ENCODE results near the gene GNL3.
"Not testable (repeated sequence)": the region's sequence is repeated elsewhere in the genome, so short reads cannot be mapped to it uniquely, and the experiment has no call there.

The GNL3 gene

GRCh38 chr3:52722491-52722890, 36.7 kb downstream of the GNL3 start:
- DNase-seq: no peak

DNA sequence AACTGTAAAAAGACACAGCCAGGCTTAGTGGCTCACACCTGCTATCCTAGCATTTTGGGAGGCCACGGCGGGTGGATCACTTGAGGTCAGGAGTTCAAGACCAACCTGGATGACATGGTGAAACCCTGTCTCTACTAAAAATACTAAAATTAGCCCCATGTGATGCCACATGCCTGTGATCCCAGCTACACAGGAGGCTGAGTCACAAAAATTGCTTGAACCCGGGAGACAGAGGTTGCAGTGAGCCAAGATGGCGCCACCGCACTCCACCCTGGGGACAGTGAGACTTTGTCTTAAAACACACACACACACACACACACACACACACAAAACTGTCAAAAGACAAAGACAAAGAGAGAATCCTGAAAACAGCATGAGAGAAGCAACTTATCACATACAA, 38.1 kb downstream of the GNL3 start:
- no peak for DNase-seq

GRCh38 chr3:52724511-52724910, 38.7 kb downstream of the GNL3 start:
- DNase-seq: no peak

DNA sequence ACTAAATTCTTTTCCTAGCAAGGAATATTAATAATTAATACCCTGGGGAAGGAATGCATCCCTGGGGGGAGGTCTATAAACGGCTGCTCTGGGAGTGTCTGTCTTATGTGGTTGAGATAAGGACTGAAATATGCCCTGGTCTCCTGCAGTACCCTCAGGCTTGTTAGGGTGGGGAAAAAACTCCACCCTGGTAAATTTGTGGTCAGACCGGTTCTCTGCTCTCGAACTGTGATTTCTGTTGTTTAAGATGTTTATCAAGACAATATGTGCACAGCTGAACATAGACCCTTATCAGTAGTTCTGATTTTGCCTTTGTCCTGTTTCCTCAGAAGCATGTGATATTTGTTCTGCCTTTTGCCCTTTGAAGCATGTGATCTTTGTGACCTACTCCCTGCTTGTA, 42.9 kb downstream of the GNL3 start:
- DNase-seq: not testable (repeated sequence)

DNA sequence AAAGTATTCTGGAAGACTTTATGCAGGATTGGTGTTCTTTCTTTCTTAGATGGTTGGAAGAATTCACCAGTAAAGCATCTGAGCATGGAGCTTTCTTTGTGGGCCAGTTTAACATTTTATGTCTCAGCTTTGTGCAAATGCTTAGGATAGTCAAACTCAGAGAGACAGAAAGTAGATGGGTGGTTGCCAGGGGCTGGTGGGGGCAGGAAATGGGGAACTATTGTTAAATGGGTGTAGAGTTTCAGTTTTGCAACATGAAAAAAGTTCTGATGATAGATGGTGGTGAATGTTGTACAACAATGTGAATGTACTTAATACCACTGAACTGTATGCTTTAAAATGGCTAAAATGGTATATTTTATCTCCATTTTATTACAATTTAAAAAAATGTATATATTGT, 44.8 kb downstream of the GNL3 start:
- no peak for DNase-seq

DNA sequence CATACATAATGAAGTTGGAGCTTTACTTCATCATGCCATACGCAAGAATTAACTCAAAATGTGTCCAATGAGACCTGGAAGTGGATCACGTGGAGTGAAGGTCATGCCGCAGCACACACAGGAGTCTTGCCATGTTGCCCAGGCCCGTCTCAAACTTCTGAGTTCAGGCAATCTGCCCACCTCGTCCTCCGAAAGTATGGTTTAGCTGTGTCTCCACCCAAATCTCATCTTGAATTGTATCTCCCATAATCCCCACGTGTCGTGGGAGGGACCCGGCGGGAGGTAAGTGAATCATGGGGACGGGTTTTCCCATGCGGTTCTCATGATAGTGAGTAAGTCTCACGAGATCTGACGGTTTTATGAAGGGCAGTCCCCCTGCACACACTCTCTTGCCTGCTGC, 45.8 kb downstream of the GNL3 start:
- no peak for DNase-seq

- DNase-seq: no peak
These were observed 47.5 kb downstream of the GNL3 start for GRCh38 chr3:52733256-52733891.

DNA sequence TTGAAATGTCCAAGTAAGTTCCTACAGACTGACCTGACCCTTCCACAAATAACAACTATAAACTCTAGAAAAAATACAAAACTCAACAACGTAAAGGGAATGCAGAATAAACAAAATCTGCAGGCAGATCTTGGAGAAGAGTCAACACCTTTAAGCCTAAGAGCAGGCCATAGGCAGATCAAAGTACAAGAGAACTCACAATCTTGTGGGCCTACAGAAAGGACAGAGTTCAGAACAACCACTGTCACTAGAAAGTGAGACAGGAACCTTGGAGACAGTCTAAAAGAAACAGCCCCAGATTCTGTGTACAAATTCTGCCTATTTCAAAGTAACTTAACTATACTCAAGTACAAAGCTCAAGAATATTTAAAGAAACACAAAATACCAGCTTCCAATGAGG, 53.9 kb downstream of the GNL3 start:
- DNase-seq: no peak

DNA sequence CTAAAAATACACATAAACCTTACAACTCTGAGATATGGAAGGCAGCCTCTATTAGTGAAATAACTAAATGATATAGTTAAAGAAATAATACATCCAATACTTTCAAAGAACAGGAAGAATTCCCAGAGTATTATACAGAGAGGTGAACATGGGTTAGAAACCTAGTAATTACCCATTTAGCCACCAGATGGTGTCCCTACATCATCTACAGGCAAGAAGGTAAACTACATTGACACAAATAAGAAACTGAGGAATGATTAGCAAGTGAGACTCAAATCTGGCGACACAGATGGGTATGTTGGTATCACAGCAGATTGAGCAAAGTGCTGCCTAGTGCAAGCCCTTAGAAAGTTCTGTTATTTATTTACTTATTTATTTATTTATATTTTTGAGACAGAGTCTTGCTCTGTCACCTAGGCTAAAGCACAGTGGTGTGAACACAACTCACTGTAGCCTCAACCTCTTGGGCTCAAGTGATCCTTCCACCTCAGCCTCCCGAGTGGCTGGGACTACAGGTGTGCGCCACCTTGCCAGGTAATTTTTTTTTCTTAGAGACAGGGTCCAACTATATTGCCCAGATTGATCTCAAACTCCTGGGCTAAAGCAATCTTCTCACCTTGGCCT, 56.7 kb downstream of the GNL3 start:
- no peak for DNase-seq

DNA sequence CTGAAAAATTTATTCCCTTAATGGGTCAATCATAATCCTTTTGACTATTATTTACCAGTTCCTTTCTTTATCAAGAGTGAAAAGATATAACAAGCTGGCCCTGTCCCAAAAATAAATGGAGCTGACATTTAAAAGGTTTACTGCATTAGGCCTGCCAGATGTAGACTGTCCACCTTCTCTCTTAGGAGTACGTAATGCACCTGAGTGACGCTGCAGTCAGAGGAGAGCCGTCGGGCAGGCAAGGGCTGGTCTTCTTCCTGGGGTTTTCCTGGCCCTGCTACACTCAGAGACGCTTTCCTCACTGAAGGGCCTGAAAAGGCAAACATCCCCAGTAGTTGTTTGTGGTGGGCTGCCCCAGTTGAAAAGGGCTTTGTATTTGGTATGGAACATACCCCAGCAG, 57.3 kb downstream of the GNL3 start:
- no peak for DNase-seq

- DNase-seq: no peak
These were observed 57.9 kb downstream of the GNL3 start for GRCh38 chr3:52743721-52744120.

All from NCI-H1092 treated with DMSO at 0.1 percent for 48 hours (cell line).